Activated T-cell treated with anti-CD3 and anti-CD28 coated beads, Interleukin-2, amount 50 U/mL, for 24 hours (primary cell): ENCODE measurements around the gene USP35.

Experiments used
- DNase-seq: peaks from one replicate; pipeline ENCODE4 v3.0.0-alpha.2; 2020
- H3K27ac Mint-ChIP-seq: 2 replicates; pipeline ENCODE4 v1.8.0; 2020; ENCODE audit warnings: mild to moderate bottlenecking, mixed read lengths
- H3K27me3 Mint-ChIP-seq: 2 replicates; pipeline ENCODE4 v1.8.0; 2020; ENCODE audit warnings: mixed read lengths
- H3K36me3 Mint-ChIP-seq: 2 replicates; pipeline ENCODE4 v1.8.0; 2020; ENCODE audit warnings: low read depth, mixed read lengths
- H3K4me1 Mint-ChIP-seq: 2 replicates; pipeline ENCODE4 v1.8.0; 2020; ENCODE audit warnings: low read depth, mixed read lengths
- H3K4me3 Mint-ChIP-seq: 2 replicates; pipeline ENCODE4 v1.8.0; 2020; ENCODE audit warnings: mild to moderate bottlenecking, moderate library complexity, mixed read lengths
- H3K9me3 Mint-ChIP-seq: 2 replicates; pipeline ENCODE4 v1.8.0; 2020; ENCODE audit warnings: mixed read lengths

Gene USP35, protein sequence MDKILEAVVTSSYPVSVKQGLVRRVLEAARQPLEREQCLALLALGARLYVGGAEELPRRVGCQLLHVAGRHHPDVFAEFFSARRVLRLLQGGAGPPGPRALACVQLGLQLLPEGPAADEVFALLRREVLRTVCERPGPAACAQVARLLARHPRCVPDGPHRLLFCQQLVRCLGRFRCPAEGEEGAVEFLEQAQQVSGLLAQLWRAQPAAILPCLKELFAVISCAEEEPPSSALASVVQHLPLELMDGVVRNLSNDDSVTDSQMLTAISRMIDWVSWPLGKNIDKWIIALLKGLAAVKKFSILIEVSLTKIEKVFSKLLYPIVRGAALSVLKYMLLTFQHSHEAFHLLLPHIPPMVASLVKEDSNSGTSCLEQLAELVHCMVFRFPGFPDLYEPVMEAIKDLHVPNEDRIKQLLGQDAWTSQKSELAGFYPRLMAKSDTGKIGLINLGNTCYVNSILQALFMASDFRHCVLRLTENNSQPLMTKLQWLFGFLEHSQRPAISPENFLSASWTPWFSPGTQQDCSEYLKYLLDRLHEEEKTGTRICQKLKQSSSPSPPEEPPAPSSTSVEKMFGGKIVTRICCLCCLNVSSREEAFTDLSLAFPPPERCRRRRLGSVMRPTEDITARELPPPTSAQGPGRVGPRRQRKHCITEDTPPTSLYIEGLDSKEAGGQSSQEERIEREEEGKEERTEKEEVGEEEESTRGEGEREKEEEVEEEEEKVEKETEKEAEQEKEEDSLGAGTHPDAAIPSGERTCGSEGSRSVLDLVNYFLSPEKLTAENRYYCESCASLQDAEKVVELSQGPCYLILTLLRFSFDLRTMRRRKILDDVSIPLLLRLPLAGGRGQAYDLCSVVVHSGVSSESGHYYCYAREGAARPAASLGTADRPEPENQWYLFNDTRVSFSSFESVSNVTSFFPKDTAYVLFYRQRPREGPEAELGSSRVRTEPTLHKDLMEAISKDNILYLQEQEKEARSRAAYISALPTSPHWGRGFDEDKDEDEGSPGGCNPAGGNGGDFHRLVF

DNA sequence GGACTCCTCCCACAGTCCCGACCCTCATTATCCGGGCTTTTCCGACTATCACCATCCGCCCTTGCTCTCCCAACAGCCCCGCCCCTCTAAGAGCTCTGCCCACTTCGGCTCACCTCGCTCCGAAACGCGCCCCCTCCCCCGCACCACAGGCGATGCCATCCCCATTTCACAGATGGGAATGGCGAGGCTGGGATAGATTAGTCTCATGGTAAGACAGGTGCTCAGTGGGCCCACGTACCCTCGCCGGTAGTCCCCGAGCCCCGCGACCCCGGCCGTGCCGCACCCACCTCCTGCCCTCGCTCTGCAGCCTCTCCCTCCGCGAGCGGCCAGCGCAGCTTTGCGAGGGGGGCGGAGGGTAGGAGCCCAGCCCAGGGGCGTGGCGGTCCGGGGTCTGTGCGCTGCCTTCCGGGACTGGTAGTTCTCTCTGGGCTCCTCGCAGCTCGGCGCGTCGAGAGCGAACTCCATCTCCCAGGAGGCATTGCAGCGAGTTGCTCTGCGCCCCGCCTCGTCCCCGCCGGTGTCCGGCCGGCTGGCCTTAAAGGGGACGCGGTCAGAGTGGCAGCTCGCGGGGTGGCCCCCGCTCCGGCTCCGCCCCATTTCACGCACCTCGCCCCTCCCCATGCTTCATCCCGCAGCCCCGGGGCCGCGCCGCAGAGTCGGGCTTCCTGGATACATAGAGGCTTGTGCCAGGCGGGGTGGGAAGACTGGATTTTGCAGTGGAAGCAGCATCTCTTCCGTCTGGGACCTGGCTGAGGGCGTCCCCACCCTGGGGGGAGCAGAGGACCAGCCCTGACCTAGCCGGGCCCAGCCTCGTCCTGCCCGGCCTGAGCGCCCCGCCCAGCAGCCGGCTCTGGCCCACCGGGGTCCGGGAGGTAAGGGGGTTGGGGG lies at the start of gene USP35, which contains the start of gene KCTD21:
TSS of gene USP35 (plus strand) at position 634 of the 888 bp plus-strand sequence. CDS start 7,327 bp downstream, outside the sequence.
TSS of gene KCTD21 (minus strand) at position 341 of the 888 bp plus-strand sequence. CDS start 14,072 bp downstream, outside the sequence.
- Mint-ChIP-seq H3K9me3 (no peaks in the 10 kb centered on the region), H3K4me1 (peaks cover 62% of the 10 kb centered on the region), H3K27me3 (no peaks in the 10 kb centered on the region), H3K36me3 (peaks cover 30% of the 10 kb centered on the region), H3K4me3 (peak within 1 kb of the TSS; percentile 97), H3K27ac (peak within 1 kb of the TSS; percentile 100)
- DNase-seq, result peak; percentile 94

DNA sequence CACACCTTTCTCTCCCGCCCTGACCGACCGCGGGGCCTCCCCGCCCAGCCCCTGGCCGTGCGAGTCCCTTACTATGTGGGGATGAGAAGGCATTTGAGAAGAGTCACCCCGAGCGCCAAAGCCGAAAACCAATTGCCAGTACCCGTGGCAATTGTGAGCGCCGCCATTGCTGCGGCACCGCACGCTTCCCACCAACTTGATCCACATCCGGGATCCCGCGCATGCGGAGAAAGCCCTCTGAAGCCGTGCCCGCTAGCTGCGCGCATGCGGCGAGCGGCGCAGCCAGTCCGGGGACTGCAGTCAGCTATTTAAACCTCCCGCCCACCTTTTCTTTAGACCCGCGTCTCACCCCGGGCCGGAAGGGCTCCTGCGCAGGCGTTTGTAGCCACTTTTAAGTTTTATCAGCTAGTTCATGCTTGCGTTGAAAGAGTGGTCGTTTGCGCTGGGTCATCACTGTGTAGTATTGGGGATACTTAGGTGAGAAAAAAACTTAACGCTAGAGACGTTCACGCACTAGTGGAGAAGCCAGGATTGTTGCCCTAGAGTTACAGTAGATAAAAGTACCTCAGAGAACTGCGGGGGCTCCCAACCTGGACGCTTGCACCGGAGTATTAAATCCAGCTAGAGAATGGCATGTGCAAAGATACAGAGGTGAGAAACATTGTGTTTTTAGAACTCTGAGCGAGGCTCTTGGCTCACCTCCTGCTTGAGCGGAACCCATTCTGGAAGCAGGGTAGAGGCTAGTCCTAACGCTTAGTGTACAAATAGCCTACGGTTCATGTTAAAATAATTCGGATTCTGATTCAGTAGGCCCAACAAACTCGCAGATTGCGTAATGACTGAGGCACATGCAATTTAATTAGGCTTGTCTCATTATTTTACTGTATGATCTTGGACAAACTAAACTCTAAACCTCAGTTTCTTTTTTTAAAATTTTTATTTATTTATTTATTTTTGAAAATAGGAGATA lies 49.0 kb upstream of the USP35 start, which contains the start of gene ALG8:
TSS of gene ALG8 (minus strand) at position 205 of the 970 bp plus-strand sequence. CDS start at position 167, 38 bp downstream.
- peaks cover 71% of the 10 kb centered on the region for H3K36me3 Mint-ChIP-seq
- H3K4me1 Mint-ChIP-seq, result peaks cover 45% of the 10 kb centered on the region
- no peaks in the 10 kb centered on the region for H3K27me3 Mint-ChIP-seq
- no peaks in the 10 kb centered on the region for H3K9me3 Mint-ChIP-seq
- H3K27ac Mint-ChIP-seq, result peak within 1 kb of the TSS; percentile 98
- peak; percentile 98 for DNase-seq
- peak within 1 kb of the TSS; percentile 91 for H3K4me3 Mint-ChIP-seq

DNA sequence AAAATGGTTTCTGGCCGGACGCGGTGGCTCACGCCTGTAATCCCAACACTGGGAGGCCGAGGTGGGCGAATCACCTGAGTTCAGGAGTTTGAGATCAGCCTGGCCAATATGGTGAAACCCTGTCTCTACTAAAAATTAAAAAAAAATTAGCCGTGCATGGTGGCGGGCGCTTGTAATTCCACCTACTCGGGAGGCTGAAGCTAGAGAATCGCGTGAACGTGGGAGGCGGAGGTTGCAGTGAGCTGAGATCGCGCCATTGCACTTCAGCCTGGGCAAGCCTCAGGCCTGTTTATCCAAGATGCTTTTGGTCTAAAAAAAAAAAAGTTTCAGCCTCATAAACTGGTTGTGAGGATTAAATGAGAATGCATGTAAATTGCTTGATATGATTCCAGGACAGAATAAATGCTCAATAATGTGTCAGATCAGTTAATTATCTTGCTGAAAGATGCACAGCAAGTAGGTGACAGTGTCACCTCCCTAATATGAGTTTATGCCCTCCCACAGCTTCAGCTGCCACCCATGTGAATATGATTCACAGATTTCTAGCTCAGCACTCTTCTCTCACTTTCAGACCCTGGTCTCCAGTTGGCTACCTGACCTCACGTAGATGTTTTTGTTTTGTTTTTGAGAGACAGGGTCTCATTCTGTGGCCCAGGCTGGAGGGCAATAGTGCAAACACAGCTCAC lies 48.2 kb upstream of the USP35 start:
- peak overlapping the region; percentile 91 for H3K4me3 Mint-ChIP-seq
- H3K27ac Mint-ChIP-seq, result peak overlapping the region; percentile 76
- H3K9me3 Mint-ChIP-seq, result no peaks in the 10 kb centered on the region
- DNase-seq, result peak; percentile 30
- no peaks in the 10 kb centered on the region for H3K27me3 Mint-ChIP-seq
- H3K4me1 Mint-ChIP-seq, result peaks cover 45% of the 10 kb centered on the region
- peaks cover 64% of the 10 kb centered on the region for H3K36me3 Mint-ChIP-seq

DNA sequence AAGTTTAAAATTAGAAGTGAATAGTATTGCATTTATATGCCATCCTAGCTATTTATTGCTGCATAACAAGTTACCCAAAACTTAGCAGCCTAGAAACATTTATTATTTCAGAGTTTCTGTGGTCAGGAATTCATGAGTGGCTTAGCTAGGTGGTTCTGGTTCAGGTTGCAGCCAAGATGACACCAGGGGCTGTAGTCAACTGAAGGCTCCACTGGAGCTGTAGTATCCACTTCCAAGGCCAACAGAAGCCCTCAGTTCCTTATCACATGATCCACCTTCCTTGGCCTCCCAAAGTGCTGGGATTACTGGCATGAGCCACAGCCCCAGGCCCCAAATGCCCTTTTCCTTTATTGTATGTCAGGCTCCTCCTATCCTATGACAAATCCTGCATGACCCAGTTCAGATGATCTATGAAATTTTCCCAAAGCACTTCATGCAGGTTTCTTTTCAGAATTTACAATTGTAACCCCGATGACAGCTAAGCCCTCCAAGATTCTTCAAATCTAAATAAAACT lies 43.2 kb upstream of the USP35 start:
- no peaks in the 10 kb centered on the region for H3K27me3 Mint-ChIP-seq
- H3K9me3 Mint-ChIP-seq, result no peaks in the 10 kb centered on the region
- H3K27ac Mint-ChIP-seq, result peak overlapping the region; percentile 51
- H3K4me1 Mint-ChIP-seq, result peaks cover 13% of the 10 kb centered on the region
- H3K36me3 Mint-ChIP-seq, result peaks cover 21% of the 10 kb centered on the region
- no peak overlapping the region for H3K4me3 Mint-ChIP-seq
- DNase-seq, result no peak

DNA sequence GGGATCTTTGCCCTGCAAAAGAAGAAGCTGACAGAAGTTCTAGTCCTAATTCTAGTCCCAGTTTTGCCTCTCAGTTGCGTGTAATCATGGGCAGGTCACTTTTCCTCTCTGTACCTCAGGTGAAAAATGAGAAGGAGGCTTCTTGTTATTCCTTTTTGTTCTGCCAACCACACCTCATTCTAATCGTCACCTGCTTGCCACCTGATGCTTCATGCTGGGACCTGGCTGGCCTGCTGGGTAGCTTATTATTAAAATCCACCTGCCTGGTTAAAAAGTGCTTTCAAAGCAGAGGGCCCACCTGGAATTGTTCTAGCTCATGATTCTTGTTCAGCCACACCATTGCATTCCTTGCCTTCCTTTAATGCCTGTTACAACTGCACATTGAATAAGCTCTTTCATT lies 40.9 kb upstream of the USP35 start:
- Mint-ChIP-seq H3K9me3 (no peaks in the 10 kb centered on the region), H3K4me1 (peaks cover 2% of the 10 kb centered on the region), H3K27me3 (no peaks in the 10 kb centered on the region), H3K4me3 (no peak overlapping the region), H3K36me3 (peaks cover 12% of the 10 kb centered on the region), H3K27ac (no peak overlapping the region)
- DNase-seq, result no peak

DNA sequence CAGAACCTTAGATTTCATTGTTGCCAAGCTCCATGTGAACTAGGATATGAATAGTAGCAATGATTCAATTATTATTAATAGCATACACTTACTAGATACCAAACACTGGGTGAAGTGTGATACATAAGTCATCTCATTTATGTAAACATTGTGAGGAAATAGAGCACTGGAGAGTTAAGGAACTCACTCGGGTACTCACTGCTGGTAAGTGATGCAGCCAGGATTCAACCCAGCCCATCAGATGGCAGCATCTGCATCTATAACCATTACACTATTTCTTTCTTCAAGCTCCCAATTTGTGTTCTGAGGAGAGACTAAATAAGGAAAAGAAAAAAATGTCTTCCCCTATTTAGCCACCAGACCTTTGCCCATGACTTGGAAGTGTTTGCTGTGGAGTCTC lies 39.1 kb upstream of the USP35 start:
- no peaks in the 10 kb centered on the region for H3K9me3 Mint-ChIP-seq
- no peaks in the 10 kb centered on the region for H3K36me3 Mint-ChIP-seq
- no peak overlapping the region for H3K4me3 Mint-ChIP-seq
- DNase-seq, result no peak
- H3K27ac Mint-ChIP-seq, result no peak overlapping the region
- no peaks in the 10 kb centered on the region for H3K4me1 Mint-ChIP-seq
- H3K27me3 Mint-ChIP-seq, result no peaks in the 10 kb centered on the region

DNA sequence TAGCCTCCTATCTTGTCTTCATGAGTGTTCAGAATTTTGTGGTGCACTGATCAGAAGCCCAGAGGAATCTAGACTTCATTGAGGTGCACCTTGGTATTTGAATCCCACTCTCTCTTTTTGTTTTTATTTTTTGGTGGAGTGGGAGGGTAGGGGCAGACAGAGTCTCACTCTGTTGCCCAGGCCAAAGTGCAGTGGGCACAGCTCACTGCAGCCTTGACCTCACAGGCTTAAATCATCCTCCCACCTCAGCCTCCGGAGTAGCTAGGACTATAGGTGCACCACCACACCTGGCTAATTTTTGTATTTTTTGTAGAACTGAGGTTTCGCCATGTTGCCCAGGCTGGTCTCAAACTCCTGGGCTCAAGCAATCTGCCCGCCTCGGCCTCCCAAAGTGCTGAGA lies 38.4 kb upstream of the USP35 start:
- Mint-ChIP-seq H3K27ac (no peak overlapping the region), H3K4me1 (no peaks in the 10 kb centered on the region), H3K27me3 (no peaks in the 10 kb centered on the region), H3K4me3 (no peak overlapping the region), H3K9me3 (no peaks in the 10 kb centered on the region), H3K36me3 (no peaks in the 10 kb centered on the region)
- DNase-seq, result no peak

DNA sequence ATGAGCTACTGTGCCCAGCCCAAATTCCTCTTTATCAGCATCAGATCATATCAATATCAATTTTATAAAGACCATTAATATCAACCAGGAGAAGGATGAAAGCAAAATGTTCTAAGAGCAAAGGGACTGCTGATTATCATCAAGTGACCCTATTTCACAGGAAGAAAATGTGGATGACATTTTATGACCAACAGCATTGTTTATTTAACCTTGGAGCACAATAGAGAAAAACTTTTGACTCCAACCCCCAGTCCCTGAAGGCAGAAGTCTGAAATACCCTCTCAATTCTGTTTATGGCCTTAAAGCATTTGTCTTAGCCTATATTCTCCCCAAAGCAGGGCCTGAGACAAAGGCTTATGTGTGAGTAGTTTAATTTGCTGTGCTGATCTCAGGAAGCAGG lies 38.0 kb upstream of the USP35 start:
- DNase-seq, result no peak
- Mint-ChIP-seq H3K9me3 (no peaks in the 10 kb centered on the region), H3K36me3 (no peaks in the 10 kb centered on the region), H3K27ac (no peak overlapping the region), H3K27me3 (no peaks in the 10 kb centered on the region), H3K4me1 (no peaks in the 10 kb centered on the region), H3K4me3 (no peak overlapping the region)

DNA sequence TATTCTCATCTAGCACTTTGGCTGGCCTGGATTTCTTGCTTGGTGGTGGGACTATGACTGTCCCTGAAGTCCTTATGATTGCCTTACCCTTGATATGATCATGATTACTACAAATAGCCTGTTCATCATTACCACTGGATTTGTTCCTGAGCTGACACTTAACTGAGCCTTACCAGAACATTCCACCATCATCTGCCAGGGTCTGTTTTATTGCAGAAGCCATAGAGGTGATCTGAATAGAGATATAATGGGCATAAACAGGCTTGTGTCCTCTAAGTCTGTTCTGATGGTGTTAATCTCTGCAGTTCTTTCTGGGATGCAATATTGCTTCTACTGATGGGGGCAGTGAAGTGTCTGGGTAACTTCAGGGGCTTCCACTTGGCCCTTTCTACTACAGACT lies 36.9 kb upstream of the USP35 start:
- DNase-seq, result no peak
- Mint-ChIP-seq H3K36me3 (no peaks in the 10 kb centered on the region), H3K9me3 (no peaks in the 10 kb centered on the region), H3K27me3 (no peaks in the 10 kb centered on the region), H3K4me1 (no peaks in the 10 kb centered on the region), H3K4me3 (no peak overlapping the region), H3K27ac (no peak overlapping the region)

DNA sequence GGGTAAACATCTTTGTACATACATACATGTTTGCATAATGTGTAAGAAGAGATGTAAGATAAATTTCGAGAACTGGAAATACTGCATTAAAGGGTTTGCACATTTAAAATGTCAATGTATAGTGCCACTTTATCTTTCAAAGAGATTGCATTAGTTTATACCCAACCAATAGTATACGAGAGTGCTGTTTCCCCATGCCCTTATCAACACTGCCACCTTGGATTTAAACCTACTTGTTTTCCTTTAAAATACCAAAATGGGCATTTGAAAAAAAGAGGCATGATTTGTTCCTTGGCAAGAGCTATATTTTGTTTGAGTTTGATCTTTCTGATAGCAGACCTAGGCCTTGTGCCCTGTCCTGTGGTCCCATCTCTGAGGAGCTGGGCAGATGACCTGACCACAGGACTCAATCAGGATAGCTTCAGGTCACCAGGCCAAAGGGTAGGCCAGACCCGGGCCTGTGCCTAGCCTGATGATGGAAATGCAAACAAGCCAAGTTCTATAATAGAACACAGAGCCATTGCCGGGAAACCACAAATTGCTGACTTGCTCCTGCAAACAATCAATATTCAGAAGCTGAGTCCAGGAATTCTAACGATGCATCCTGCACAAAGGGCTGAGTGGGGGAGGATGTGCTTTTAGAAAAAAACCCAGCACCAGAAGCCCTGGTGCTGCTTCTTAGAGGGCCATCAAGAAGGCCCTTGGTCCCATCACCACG lies 32.4 kb upstream of the USP35 start:
- no peaks in the 10 kb centered on the region for H3K9me3 Mint-ChIP-seq
- no peak overlapping the region for H3K4me3 Mint-ChIP-seq
- DNase-seq, result no peak
- no peaks in the 10 kb centered on the region for H3K27me3 Mint-ChIP-seq
- H3K36me3 Mint-ChIP-seq, result no peaks in the 10 kb centered on the region
- H3K27ac Mint-ChIP-seq, result no peak overlapping the region
- H3K4me1 Mint-ChIP-seq, result no peaks in the 10 kb centered on the region

DNA sequence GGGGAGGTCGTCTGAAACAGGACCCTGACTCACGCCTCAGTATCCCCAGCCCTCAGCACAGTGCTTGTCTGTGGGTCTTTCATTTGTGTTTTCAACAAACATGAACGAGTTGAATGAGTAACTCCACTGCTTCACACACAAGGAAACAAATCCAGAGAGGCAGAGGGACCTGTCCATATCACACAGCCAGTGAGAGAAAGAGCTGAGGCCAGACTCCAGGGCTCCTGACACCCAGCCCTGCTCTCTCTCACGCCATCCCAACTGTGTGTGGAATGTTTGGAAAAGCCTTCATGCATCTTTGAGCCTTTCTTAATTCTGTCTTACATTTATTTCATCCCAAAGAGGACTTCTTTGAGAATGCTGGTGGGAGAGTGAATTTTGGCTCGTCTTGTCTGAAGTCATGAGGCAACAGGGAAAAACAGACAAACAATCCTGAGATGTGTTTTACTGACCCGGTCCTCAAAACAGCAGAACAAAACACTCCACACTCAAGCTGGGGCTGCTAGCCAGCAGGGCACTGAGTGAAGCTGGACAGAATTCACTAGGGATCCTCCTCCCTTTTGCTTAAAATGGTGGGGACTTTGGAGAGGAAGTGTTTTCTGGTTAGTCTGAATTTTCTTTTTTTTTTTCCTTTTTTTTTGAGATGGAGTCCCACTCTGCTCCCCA lies 29.6 kb upstream of the USP35 start:
- H3K27me3 Mint-ChIP-seq, result no peaks in the 10 kb centered on the region
- H3K4me3 Mint-ChIP-seq, result no peak overlapping the region
- H3K4me1 Mint-ChIP-seq, result no peaks in the 10 kb centered on the region
- peak overlapping the region; percentile 44 for H3K27ac Mint-ChIP-seq
- DNase-seq, result no peak
- H3K36me3 Mint-ChIP-seq, result no peaks in the 10 kb centered on the region
- no peaks in the 10 kb centered on the region for H3K9me3 Mint-ChIP-seq
